Renal pelvis (tissue), 4 donors: Measurements from ENCODE around the gene NUDT14. TPM values are rescaled to one million over a fixed set of nuclear protein-coding genes. Genes with fewer than 3 reads are reported as not detected.

Source experiments
- DNase-seq: peaks from one replicate; pipeline ENCODE4 v3.0.0-alpha.2; 2013
- polyA plus RNA-seq, 3 donors: library from polyadenylated mRNA; unstranded; fragments of 120-200 nt; gene quantifications; one replicate each; pipeline ENCODE4 v1.2.1, GENCODE V29; 2013; ENCODE audit not compliant: insufficient read length in 3 of 3

NUDT14 gene
- polyA plus RNA-seq, 3 donors = 36.6 to 44.0 (median 38.1) TPM

- DNase-seq = no peak
Observed at GRCh38 chr14:105201156-105201924, 20.2 kb upstream of the NUDT14 start.

- no peak for DNase-seq
Observed at GRCh38 chr14:105200641-105201040, 19.5 kb upstream of the NUDT14 start.

- no peak for DNase-seq
Observed at GRCh38 chr14:105200074-105200473, 19.0 kb upstream of the NUDT14 start.

GRCh38 chr14:105199093-105199492, 18.0 kb upstream of the NUDT14 start:
- DNase-seq = no peak

DNA sequence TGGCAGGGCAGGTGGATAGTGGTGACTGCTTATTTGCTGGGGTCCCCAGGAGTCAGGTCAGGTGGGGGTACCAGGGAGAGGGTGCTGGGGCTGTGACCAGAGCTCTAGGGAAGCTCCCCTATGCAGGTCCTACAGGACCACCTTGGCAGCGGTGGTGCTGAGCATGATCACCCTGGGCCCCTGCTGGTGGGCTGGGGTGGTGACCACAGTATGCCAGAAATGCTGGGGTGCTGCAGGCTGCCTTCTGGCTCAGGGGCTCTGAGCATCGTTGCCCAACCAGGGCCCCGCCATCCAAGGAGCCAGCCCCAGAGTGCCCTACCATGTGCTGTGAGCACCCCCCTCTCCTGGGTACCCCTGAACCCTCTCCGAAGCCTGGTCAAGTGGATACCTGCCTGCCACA, 17.5 kb upstream of the NUDT14 start:
- DNase-seq = no peak

GRCh38 chr14:105197211-105197641, 16.1 kb upstream of the NUDT14 start:
- no peak for DNase-seq

DNA sequence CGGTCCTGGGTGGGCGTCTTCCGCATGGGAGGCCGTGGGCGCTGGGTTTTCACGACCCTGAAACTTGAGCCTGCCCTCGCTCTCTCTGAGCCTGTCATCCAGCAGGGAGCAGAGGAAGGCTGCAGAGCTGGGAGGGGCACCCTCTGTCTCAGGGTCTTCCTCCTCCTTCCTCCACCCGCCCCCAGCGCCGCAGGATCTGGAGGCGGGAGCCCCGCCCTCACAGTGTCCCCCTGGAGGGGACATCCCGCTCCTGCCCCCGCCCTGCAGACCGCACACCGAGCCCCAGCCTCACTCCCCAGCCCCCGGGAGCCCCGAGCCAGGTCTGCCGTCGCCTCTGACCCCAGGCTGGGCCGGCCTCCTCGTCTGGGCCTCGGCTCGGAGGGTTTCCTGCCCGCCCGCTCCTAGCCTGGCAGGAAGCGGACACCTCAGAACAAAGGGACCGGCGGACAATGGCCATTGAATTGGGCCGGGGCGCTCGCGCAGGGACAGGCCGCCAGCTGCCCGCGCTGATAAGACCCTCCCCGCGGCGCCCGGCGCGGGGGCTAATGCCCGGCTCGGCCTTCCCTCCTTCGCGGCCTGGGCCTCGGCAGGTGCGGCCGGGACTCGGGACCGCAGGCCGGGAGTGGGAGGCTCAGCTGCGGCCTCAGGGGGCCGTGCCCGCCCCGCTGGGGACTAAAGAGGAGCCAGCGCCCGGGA, 15.3 kb upstream of the NUDT14 start:
- DNase-seq = no peak

DNA sequence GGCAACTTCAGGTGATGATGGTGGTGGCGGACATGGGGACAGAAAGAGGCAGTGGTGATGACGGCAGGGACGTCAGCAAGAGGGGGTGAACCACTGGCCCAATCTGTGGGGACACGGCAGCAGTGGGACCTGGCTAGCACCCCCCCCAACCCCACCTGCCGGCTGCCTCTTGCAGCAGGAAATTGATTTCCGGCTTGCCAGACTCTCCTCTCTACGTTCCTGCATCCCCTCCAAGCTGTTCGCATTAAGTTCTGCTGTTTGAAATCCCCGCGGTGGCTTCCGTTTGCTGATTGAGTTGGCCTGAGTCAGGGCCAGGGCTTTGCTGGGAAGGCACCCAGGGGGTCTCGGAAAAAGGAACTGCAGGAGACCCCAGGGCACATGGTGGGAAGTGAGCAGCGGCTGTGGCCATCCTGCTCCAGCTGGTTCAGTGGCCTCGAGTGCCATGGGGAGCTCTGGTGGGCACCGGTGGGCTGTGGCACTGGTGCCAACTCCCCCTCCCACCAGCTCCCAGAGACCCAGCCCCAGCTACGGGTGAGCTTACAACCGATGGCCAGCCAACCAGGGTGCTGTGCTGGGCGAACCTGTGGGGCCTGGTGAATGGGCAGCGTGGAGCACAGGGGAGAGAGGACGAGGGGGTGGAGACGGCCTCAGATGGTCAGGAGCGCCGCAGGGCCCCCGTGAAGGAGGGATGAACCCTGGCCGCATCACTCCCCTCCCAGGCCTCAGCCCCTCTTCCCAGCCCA, 14.6 kb upstream of the NUDT14 start:
- DNase-seq = no peak

DNA sequence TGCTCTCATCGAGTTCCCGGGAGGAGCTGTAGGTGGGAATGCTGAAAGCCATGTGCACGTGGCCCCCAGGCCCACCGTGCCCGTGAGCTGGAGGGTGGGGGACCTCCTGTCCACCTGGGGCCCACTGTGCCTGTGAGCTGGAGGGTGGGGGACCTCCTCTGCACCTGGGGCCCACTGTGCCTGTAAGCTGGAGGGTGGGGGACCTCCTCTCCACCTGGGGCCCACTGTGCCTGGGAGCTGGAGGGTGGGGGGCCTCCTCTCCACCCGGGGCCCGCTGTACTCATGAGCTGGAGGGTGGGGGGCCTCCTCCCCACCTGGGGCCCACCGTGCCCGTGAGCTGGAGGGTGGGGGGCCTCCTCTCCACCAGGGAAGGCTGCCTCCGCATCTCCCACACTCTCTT, 13.9 kb upstream of the NUDT14 start:
- DNase-seq = no peak

DNA sequence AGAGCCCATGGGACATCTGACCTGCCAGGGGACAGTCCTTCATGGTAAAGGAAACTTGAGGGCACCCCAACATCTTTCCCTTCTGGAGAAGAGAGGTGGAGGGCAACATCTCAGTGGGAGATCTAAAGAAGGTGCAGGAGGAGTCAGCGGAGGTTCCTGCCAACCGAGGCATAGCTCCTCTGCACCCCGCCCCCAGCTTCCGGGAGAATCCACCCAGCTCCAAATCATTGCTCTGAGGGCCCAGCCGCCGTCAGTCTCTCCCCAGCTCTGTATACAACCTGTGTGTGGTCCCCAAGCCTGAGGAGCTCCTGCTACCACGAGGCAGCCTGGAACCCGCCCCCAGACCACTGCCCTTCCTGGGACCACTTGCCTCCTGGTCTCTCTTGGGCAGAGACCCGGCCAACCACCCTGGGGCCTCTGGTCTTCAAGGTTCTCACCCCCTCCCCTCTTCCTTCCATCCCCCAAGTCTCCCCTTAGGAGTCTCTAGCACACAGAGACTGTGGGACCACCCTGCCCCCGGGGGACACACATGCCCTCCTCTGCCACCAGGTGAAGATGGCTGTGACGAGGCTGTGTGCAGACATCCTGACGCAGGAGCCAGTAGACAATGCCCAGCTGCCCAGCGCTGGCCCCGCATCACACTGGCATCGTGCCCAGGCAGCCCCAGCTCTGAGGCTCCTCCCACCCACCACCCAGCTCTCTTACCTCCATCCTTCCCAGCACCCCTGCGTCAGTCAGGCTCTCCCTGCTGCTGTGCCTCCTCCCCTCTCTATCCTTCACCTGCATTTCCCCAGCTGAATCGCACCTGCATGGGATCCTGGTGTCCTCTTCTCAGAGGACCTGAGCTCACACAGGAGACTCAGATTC, 13.0 kb upstream of the NUDT14 start:
- no peak for DNase-seq

DNA sequence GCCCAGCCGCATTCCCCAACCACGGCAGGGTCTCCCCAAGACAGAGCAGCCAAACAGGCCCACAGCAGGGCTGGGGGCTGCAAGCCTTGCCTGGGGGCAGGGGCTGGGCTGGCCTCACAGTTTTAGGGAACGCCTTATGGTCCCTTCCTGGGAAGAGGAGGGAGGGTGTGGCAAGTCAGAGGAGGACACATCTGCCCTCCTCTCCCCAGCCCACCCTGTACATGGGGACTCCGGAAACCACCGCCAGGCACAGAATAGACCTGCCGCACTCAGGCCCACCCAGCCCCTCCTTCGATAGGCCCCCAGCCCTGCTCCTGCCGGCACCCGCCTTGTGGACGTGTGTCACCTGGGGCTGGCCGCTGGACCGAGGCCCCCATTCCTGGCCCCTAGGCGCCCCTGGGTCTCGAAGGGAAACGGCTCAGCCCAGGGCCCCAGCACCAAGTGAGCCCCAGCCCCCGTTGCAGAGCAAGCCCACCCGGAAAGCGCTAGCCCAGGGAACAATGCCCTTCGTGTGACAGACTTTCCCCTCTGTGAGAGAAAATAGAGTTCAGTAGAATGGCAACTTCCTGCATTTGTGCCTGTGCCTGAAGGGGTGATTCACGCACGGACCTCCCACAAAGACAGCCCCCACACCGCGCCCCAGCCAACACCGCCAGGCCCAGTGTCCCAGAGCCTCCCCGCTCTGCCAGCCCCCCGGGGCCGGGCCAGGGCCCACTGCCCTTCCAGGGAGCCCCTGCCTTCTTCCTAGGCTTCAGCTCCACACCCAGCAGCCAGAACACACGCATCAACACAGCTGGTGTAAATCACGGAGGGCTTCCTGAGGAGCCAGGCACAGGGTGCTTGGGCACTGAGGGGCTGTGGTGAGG, 12.0 kb upstream of the NUDT14 start:
- no peak for DNase-seq

DNA sequence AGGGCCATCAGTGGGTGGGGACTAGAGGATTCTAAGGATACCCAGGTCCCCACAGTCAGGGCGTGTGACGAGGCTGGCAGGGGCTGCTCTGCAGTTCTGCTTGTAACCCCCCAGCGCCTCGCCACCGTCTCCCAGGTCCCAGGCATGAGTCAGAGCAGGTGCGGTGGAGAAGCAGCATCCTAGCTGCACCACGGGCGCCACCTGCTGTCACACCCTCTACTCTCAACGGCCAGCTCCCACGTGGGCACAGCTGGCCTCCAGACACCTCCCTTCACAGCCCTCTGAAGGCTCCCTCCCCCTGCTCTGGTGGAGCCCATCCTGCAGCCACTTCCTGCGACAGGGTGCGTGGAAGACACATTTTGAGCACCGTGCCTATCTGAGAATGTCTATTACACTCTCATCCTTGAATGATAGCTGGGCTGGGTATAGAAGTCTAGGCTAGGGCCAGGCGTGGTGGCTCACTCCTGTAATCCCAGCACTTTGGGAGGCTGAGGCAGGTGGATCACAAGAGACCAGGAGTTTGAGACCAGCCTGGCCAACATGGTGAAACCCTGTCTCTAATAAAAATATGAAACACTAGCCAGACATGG, 6.9 kb upstream of the NUDT14 start:
- DNase-seq = no peak

DNA sequence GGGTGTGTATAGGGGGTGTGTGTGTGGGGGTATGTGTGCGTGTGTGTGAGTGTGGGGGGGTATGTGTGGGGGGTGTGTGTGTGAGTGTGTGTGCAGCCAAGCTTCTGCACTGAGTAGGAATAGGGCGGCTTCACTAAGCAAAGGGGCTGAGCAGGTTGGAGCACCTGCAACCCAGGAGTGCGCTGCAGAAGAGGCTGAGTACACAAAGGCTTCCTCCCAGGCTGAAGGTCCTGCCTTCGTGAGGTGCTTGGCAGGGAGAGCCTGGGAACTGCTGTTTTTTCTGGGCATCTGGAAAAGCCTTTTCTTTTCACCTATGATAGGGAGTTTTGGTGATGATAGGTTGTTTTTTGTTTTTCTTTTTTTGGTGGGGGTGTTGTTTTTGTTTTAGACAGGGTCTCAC, 6.0 kb upstream of the NUDT14 start:
- no peak for DNase-seq

- DNase-seq = no peak
Observed at GRCh38 chr14:105185973-105186372, 4.9 kb upstream of the NUDT14 start.

DNA sequence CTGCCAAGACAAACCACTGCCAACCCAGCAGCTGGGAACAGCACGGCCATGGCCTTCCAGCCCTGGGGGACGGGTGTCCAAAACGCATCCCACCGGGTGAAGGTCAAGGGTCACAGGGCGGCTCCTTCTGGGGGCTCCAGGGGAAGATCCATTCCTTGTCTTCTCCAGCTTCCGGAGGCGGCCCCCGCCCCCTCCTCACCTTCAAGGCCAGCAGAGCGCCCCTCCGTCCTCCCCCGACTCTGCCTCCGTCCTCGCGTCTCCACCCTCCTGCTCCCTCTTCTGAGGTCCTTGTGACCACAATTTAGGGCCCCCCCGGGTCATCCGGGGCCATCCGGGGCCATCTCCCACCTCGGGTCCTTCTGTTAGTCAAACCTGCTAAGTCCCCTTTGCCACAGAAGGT, 3.9 kb upstream of the NUDT14 start:
- no peak for DNase-seq

DNA sequence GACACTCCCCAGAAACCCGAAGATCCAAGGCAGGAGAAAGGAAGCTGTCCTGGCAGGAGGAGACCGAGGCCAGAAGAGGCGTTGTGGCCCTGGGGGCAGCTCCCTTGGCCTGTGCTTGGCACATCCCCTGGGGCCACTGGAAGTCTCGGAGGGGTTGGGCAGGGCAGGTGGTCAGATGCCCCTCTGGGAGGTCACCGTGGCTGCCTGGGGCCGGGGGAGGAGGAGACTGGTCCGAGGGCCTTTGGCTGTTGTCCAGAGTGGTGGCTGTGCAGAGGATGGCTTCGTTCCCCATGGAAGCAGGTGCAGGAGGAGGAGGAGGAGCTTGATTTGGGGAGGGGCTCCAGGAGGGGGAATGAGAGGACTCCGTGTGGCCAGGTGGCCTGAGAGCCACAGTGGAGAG, 3.3 kb upstream of the NUDT14 start:
- no peak for DNase-seq

GRCh38 chr14:105182296-105183020, 1.3 kb upstream of the NUDT14 start:
- no peak for DNase-seq

GRCh38 chr14:105181549-105182295, 610 bp upstream of the NUDT14 start:
- DNase-seq = no peak

DNA sequence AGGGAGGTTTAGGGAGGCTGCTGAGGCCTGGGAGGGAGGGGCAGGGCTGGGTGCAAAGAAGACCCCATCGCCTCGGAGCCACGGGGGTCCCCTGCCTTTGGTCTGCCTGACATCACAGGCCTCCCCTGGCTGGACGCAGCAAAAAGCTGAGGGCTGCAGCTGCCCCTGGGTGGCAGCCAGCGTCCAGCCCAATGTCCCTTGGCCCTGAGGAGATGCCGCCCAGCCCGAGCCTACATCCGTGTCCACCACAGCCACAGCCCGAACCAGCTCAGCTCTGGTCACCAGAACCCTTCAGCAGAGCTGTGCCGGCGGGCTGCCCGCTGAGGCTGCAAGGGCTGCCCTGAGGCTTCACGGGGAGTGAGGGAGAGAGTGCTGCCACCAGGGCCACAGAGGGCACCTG, 1.9 kb downstream of the NUDT14 start:
- no peak for DNase-seq
